ENCODE measurements around the gene CD160.
"Not testable (repeated sequence)": the region's sequence is repeated elsewhere in the genome, so short reads cannot be mapped to it uniquely, and the experiment has no call there.

The CD160 gene

DNA sequence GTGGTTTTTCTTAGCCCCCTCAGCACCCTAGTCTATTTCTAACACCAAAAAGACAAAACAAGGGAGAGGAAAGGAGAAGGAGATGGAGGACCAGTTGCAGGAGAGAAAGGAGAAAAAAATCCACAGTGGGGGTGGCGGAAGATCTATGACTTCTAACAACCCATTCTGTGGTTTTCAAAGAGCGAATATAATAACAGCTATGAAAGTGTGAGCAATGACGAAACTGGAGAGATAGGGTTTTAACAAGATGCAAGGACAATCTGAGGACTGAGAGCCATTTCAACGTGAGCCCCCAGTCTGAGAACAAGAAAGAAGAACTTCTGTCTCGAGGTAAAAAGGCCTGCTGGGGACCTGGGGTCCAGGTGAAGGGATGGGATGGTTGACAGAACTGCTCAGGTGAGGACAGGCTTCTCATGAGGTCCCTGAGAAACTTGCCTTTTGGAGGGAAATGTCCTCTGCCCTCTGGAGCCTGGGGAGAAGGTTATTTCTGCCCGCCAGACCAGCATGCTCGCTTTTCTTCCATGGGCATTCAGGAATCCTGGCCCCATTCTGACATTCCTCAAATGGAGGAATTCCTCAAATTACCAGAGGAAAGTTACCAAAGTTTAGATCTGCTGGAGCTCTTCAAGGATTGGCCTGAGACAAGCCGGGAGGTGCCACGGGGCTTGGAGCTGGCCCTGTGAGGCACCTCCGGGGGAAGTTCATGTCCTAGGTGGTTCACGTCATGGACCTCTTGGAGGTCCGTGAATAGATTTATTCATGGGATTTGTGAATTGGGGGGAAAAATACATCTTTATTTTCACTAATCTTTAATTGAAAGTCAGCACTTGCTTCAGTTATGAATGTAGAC is at the start of gene CD160:
Gene CD160, plus strand, starts transcription at position 270 of the 850 bp plus-strand sequence. CDS start 8,829 bp downstream, outside the sequence.
- DNase-seq (ENCODE audit: low read depth, low spot score) = no peak

DNA sequence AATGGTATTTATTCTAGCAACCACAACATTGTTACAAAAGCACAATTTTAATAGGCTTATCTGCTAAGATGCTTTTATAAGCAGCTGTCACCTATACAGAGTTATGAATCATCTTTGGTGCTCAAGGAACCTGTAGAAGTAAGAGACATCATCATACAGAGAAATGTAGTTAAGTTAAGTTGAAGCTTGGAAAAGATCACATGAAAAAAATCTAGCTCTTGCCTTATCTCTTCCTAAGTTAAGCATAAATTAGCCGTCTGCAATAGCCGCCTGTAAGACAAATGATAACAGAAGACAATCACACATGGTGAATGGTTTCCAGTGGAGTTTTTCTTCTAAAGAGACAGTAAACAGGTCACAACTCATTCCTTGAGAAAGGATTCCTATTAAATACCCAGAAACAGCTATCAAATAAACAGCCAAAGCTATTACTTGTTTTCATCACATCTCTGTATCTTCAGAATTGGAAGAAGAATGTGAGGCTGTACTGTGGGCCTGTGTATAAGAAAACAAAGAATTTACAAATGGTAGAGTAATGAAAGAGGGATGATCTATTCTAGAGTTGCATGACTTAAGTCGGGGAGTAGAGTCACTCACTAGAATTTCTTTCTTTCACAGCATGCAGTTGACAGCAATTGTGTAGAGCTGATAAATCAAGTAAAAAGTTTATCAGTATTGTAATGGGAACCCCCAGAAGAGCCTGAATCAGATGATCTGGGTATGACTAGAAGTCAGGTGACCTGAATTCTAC is 48.1 kb upstream of the CD160 start:
- not testable (repeated sequence) for DNase-seq (ENCODE audit: low read depth, low spot score)

DNA sequence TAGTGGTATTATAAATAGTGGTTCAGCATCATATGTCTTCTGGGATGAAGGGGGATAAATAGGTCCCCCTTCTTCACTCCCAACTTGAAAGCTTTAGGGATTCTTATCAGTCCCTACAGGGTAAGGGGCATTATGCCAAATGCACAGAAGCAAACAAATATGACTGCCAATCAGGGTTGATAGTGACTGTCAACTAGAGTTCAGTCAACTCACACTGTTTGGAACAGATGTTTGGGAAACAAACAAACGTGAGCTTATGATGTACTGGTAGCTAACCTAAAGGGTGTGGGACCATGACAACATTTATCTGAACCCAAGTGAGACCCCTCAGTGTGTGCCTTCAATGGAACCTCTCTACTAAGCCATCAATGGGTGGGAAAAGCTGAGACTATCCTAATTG is 46.1 kb upstream of the CD160 start:
- not testable (repeated sequence) for DNase-seq (ENCODE audit: low read depth, low spot score)

DNA sequence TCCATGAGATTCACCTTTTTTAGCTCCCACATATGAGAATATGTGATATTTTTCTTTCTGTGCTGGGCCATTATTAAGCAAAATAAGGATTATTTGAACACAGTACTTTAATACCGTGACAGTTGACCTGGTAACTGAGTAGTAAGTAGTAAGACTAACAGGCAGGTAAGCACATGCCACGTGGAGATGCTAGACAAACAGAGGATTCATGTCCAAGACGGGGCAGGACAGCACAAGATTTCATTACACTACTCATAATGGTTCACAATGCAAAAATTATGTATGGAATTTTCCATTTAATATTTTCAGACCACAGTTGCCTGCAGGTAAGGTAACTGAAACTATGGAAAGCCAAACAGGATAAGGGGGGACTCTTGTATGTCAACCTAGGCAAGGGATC is 34.4 kb upstream of the CD160 start:
- DNase-seq (ENCODE audit: low read depth, low spot score) = not testable (repeated sequence)

DNA sequence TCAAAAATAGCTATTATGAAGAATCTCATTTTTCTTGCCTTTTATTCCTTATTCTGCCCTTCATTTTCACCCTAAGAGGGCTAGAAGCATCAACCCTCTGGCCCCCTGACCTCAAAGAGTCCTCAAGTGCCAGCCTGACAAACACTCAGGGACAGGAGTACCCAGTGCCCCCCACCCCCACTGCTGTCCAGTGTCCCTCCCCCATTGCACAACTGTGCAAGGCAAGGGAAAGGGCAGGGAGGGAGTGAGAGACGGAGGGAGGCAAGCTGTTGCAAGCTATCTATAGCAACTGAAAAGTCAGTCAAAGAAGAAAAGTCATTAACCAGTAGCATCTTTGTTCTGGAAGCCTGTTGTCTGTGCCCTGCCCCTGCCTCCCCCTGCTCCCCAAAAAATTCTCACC is 33.2 kb upstream of the CD160 start:
- not testable (repeated sequence) for DNase-seq (ENCODE audit: low read depth, low spot score)

DNA sequence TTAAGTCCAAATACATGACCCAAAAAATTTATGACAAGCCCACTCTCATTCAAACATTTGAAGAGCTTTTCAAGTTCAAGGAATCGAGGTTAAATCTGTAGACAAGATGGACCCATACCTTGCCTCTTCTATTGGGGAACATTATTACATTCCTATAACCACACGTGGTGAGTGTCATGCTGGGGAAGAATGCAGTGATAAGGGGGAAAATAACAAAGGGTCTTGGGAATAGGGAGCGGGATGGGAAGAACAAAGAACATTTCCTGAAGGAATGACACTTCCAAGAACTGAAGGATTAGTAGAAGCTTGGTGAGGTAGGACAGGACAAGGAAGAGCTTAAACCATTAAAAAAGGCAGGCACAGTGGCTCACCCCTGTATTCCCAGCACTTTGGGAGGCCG is 31.0 kb upstream of the CD160 start:
- DNase-seq (ENCODE audit: low read depth, low spot score) = no peak

GRCh38 chr1:145688924-145689323 is 30.4 kb upstream of the CD160 start:
- DNase-seq (ENCODE audit: low read depth, low spot score) = no peak

GRCh38 chr1:145689922-145690321 is 29.4 kb upstream of the CD160 start:
- no peak for DNase-seq (ENCODE audit: low read depth, low spot score)

GRCh38 chr1:145690587-145691558 is 28.4 kb upstream of the CD160 start:
- no peak for DNase-seq (ENCODE audit: low read depth, low spot score)

DNA sequence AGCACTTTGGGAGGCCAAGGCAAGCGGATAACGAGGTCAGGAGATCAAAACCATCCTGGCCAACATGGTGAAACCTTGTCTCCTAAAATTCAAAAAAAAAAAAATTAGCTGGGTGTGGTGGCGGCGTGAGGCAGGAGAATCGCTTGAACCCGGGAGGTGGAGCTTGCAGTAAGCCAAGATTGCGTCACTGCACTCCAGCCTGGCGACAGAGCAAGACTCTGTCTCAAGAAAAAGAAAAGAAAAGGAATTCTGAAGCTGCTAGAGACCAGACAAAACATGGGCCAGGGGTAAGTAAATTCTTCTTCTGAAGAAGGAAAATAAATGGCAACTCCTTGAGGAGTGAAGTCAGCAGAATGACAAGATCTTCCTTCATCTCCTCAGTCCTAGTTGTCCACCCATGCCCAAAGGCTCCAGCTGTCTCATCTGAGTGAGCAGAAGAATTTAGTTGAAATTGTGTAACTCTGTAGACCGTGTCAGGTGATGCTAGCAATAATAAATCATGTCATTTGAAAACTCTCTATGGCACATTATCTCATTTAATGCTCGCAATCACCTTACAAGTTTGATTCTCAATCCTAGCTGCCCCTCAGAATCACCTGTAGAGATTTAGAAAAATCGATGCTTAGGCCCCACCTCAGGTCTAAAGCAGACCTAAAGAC is 26.4 kb upstream of the CD160 start:
- no peak for DNase-seq (ENCODE audit: low read depth, low spot score)

GRCh38 chr1:145695821-145696629 is 23.3 kb upstream of the CD160 start:
- DNase-seq (ENCODE audit: low read depth, low spot score) = no peak

DNA sequence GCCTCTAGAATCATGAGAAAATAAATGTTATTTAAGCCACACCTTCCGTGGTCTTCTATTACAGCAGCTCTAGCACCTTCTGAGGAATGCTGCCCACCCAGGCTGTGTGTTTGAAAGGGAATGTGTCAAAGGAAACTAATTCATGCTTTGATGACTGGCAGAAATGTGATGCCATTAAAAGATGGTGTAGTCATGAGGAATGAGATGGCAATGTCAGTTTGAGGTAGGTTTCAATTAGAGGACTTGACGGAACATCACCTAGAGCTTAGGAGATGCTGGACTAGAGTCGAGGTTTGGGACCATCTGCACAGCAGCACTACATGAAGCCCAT is 22.7 kb upstream of the CD160 start:
- DNase-seq (ENCODE audit: low read depth, low spot score) = no peak

DNA sequence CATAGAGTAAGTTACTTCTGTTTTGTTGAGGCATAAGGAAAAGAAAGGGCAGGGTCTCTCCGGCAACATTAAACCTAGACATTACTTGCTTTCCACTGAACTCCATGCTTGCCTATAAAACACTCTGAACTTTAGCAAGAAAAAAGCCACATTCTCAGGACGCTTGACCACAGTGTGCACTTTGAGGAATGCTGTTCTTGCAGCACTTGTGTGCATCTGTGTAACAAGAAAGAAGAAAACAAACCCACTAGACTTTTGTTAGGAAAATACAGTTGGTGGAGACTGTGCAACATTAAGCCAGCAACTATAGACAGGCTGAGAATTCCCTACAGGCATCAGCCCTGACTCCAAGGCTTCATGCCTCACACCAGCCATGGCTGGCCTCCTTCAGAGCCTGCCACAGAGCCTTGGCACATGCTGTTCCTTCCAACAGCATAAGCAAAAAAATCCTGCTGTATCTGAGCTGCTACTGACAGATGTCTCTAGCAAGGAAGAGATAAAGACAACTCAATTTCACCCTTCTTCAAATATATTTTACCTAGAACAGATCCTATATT is 17.9 kb upstream of the CD160 start:
- no peak for DNase-seq (ENCODE audit: low read depth, low spot score)

DNA sequence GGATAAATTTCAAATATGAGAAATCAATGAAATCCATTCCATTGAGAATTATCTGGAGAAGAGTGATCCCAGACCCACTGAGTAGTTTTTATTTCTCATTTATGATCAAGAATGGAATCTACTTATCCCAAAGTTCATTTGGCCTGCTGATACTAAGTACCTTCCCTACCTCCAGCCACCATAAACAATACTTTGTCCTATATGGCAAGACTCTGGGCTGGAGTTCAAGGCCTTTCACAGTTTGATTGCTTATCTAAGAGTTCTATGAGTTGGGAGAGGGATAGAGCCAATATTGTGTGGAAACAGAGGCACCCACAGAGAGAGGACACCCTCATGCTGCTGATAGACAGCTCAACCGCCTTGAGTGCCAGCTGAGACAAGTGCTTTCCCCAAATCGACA is 17.2 kb upstream of the CD160 start:
- DNase-seq (ENCODE audit: low read depth, low spot score) = no peak

DNA sequence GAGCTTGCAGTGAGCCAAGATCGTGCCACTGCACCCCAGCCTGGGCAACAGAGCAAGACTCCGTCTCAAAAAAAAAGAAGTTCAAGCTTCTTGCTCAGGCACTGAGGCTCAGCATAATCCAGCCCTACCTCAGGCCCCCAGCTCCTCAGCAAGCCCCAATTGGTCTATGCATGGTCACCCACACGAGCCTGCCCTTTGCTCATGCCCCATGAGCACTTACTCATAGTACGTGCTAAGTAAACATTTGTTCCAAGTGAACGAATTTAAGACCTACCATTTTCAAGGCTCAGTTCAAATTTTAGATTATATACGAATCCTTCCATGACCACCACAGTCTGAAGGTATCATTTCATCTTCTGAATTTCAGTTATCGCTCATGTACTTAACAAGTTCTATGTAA is 16.5 kb upstream of the CD160 start:
- DNase-seq (ENCODE audit: low read depth, low spot score) = no peak

DNA sequence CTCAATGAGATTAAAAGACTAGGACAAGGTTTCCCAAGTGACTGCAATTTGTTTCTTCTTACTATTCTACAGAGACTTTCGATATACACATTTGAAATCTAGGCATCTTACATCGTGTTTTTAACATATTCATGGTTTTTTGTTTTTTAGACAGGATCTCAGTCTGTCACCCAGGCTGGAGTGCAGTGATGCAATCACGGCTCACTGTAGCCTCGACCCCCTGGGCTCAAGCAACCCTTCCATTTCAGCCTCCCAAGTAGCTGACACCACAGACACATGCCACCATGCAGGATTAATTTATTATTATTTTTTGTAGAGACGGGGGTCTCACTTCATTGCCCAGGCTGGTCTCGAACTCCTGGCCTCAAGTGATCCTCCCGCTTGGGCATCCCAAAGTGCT is 13.7 kb upstream of the CD160 start:
- DNase-seq (ENCODE audit: low read depth, low spot score) = no peak

DNA sequence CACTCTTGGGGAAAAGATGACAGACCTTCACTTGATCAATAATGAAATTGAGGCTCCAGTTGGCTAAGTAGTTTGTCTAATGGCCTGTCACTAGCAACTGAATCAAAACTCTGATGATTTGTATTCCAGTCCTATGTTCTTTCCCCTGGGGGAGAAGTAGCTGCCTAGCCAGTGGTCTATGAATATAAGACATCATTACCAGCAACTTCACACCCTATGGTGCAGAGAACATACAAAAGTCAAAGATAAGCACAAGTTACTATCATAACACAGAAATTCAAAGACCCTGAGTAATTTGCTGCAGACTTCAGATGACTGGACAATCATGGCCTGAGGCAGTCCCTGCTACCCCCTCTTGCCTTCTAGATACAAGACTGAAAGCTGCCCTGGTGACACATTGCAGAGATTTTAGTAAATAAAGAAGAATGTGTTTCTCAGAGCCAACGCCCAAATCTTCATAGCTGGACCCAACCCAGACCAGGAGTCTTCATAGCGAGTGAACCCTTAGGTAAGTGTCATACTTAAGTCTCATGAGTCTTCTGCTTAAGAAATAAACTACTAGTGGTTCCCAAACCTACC is 13.1 kb upstream of the CD160 start:
- no peak for DNase-seq (ENCODE audit: low read depth, low spot score)

DNA sequence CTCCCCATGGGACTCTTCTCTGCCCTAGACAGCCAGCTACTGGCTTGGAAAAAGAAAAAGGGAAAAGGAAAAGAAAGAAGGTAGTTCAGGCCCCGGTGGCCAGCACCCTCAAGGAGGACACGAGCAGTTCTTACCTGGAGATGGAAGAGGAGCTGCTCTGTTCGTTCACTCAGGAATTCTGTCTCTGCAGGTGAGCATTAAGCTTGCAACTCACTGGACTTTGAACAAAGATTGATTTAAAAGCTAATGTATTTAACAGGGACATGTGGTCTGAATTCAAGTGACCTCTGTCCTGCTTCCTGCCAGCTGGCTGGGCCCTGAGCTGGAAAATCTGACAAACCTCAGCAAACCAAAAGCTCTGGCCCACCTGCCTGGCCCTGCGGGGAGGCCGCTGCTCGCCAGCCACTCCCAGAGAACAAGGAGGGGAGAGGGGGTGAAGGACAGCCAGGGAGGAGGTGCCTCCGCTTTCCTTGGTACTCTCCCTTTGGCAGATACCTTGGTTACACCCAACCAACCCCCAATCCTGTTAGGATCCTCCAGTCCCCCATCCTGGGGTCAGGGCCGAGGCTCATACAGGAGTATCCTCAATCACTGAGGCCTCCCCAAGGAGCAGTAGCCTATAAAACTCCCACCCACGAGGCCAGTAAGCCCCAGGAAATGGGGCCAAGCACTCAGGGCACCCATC is 12.0 kb upstream of the CD160 start, which contains the start of gene PDZK1:
Gene PDZK1, minus strand, starts transcription at position 186 of the 685 bp plus-strand sequence. CDS start 19,347 bp downstream, outside the sequence.
- DNase-seq (ENCODE audit: low read depth, low spot score) = no peak

- DNase-seq (ENCODE audit: low read depth, low spot score) = no peak
Measured at GRCh38 chr1:145708063-145708462, 11.2 kb upstream of the CD160 start.
